ENCODE data around the gene CFAP299. TPM values are rescaled to one million over a fixed set of nuclear protein-coding genes. Genes with fewer than 3 reads are reported as not detected.

The CFAP299 gene
- total and polyA plus RNA-seq, 2 donors (not counting 1 experiment from before 2014, with no cell fraction given) = not detected

DNA sequence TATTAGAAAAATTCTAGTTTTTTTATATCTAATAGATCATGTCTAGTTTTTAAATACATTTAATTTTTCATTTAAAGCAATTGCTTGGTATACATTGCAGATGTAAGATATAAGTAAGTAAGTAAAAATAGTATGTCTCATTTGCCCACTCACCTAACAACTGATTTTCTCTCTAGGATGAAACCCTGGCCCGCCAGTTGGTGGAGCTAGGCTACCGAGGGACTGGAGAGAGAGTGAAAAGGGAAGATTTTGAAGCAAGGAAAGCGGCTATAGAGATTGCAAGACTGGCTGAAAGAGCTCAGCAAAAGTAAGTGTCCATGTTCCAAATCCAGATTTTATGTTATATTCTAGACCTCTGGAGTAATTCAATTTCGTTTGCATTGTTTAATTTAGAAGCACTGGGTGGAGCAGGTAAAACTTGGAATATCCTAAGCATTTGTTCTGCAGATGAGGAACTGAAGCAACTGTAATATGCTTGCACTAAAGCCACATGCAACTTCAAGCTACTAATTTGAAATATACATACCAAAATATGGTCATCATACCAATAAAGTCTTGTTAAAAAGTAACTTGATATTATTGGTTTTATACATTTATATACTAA lies 27.1 kb downstream of the CFAP299 start:
- 8% methylated on average over 2 of the region's 4 CpGs for WGBS (ENCODE audit: insufficient coverage)
- ATAC-seq (ENCODE audit: low read depth) = peak; percentile 51
- Histone ChIP-seq H3K27ac (ENCODE audit: low read length in 2 of 2) (no peak overlapping the region), H3K27me3 (replicated peaks in 1 of 4; ENCODE audit: control extremely low read depth in 1 of 4, control insufficient read depth in 3 of 4, insufficient read depth in 4 of 4, low read length in 3 of 4) (peaks cover 0 to 15% (median 6%) of the 10 kb centered on the region in 4 experiments), H3K36me3 (replicated peaks in 1 of 2; ENCODE audit: control extremely low read depth in 1 of 2, control insufficient read depth in 1 of 2, extremely low read depth in 1 of 2, insufficient read depth in 2 of 2, low read length in 1 of 2) (no peaks in the 10 kb centered on the region), H4K20me1 (ENCODE audit: control insufficient read depth, insufficient read depth, low read length, poor library complexity, severe bottlenecking) (no peaks in the 10 kb centered on the region), H3K9ac (ENCODE audit: low read length) (no peak overlapping the region), H2AFZ (ENCODE audit: insufficient read depth, low read depth, low read length, poor library complexity, severe bottlenecking) (no peak overlapping the region), H3K4me3 (ENCODE audit: control extremely low read depth in 1 of 5, extremely low read depth in 1 of 5, insufficient read depth in 1 of 5, low read depth in 2 of 5, low read length in 4 of 5) (no peak overlapping the region), H3K9me3 (ENCODE audit: control extremely low read depth in 1 of 3, control insufficient read depth in 2 of 3, insufficient read depth in 1 of 3, low read length in 2 of 3) (no peaks in the 10 kb centered on the region), H3K4me2 (replicated peaks; ENCODE audit: low read depth, low read length, poor library complexity, severe bottlenecking) (no peak overlapping the region), H3K79me2 (ENCODE audit: control insufficient read depth, insufficient read depth, low read length) (no peaks in the 10 kb centered on the region), H3K4me1 (ENCODE audit: control insufficient read depth in 2 of 2, insufficient read depth in 2 of 2, low read length in 2 of 2) (no peaks in the 10 kb centered on the region)
- peaks cover 26% of the 10 kb centered on the region for H3K27me3 Mint-ChIP-seq
- no peak overlapping the region for H3K27ac Mint-ChIP-seq
- intact Hi-C loops (cut with micrococcal nuclease) = loop anchor here (5.0 to 10.0 kb wide), 2 partner anchors 252 to 1840 kb away; no protein-coding TSS in a partner anchor
- TF ChIP-seq EZH2 (IDR thresholded peaks at IDR 0.05; ENCODE audit: borderline replicate concordance, insufficient read depth, low read depth, low read length, poor library complexity, severe bottlenecking) = no peak
- TF ChIP-seq, protein P1, sequence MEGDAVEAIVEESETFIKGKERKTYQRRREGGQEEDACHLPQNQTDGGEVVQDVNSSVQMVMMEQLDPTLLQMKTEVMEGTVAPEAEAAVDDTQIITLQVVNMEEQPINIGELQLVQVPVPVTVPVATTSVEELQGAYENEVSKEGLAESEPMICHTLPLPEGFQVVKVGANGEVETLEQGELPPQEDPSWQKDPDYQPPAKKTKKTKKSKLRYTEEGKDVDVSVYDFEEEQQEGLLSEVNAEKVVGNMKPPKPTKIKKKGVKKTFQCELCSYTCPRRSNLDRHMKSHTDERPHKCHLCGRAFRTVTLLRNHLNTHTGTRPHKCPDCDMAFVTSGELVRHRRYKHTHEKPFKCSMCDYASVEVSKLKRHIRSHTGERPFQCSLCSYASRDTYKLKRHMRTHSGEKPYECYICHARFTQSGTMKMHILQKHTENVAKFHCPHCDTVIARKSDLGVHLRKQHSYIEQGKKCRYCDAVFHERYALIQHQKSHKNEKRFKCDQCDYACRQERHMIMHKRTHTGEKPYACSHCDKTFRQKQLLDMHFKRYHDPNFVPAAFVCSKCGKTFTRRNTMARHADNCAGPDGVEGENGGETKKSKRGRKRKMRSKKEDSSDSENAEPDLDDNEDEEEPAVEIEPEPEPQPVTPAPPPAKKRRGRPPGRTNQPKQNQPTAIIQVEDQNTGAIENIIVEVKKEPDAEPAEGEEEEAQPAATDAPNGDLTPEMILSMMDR (IDR thresholded peaks at IDR 0.05) = peak; percentile 63
- ChIA-PET CTCF (interaction anchor here (0.5 to 6.4 kb wide), 23 partner anchors 9 to 1409 kb away, joined by 3 to 107 read pairs (median 5); partner anchors contain the start of gene BMP3), POLR2A (no interaction called here)
- peak; percentile 51 for DNase-seq
- no peaks in the 10 kb centered on the region for H3K9me3 Mint-ChIP-seq (ENCODE audit: insufficient read depth)
- H3K4me1 Mint-ChIP-seq = peaks cover 7% of the 10 kb centered on the region
- no peak overlapping the region for H3K4me3 Mint-ChIP-seq

DNA sequence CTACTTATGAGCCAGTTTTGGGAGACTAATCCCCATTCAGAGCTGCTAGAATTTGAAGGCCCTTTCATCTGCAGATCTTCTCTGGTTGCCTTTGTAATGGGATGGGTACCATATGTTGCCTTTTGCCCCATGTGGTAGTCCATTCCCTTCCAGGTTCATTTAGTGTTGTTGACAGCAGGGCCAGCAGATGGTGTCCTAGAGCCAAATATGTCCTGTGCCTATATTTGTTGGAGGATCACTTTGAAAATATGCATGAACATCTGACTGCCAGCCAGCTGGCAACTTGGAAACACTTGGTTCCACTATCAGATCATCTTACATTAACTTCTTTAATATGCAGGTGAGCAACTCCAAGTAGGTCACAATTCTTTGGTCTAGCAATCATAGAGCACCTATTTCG lies 30.4 kb downstream of the CFAP299 start:
- DNase-seq (peak; percentile 65), ATAC-seq (ENCODE audit: low read depth) (peak; percentile 67)
- Histone ChIP-seq H3K27me3 (replicated peaks in 1 of 4; ENCODE audit: control extremely low read depth in 1 of 4, control insufficient read depth in 3 of 4, insufficient read depth in 4 of 4, low read length in 3 of 4) (peaks cover 0 to under 1% (median under 1%) of the 10 kb centered on the region in 4 experiments), H3K36me3 (replicated peaks in 1 of 2; ENCODE audit: control extremely low read depth in 1 of 2, control insufficient read depth in 1 of 2, extremely low read depth in 1 of 2, insufficient read depth in 2 of 2, low read length in 1 of 2) (no peaks in the 10 kb centered on the region), H3K4me3 (ENCODE audit: control extremely low read depth in 1 of 5, extremely low read depth in 1 of 5, insufficient read depth in 1 of 5, low read depth in 2 of 5, low read length in 4 of 5) (no peak overlapping the region), H2AFZ (ENCODE audit: insufficient read depth, low read depth, low read length, poor library complexity, severe bottlenecking) (no peak overlapping the region), H3K9me3 (ENCODE audit: control extremely low read depth in 1 of 3, control insufficient read depth in 2 of 3, insufficient read depth in 1 of 3, low read length in 2 of 3) (peaks cover 0 to 6% (median 4%) of the 10 kb centered on the region in 3 donors), H3K4me2 (replicated peaks; ENCODE audit: low read depth, low read length, poor library complexity, severe bottlenecking) (no peak overlapping the region), H4K20me1 (ENCODE audit: control insufficient read depth, insufficient read depth, low read length, poor library complexity, severe bottlenecking) (no peaks in the 10 kb centered on the region), H3K79me2 (ENCODE audit: control insufficient read depth, insufficient read depth, low read length) (no peaks in the 10 kb centered on the region), H3K9ac (ENCODE audit: low read length) (no peak overlapping the region), H3K27ac (ENCODE audit: low read length in 2 of 2) (no peak overlapping the region), H3K4me1 (ENCODE audit: control insufficient read depth in 2 of 2, insufficient read depth in 2 of 2, low read length in 2 of 2) (no peaks in the 10 kb centered on the region)
- Mint-ChIP-seq H3K9me3 (ENCODE audit: insufficient read depth) (no peaks in the 10 kb centered on the region), H3K27me3 (no peaks in the 10 kb centered on the region), H3K4me3 (no peak overlapping the region), H3K27ac (no peak overlapping the region), H3K4me1 (peaks cover 7% of the 10 kb centered on the region)
- intact Hi-C loops (cut with micrococcal nuclease) = loop anchor here (1.0 to 10.0 kb wide), 4 partner anchors 249 to 686 kb away; no protein-coding TSS in a partner anchor
- TF ChIP-seq, protein P1 (IDR thresholded peaks at IDR 0.05) = peak; percentile 80
- TF ChIP-seq EZH2 (IDR thresholded peaks at IDR 0.05; ENCODE audit: borderline replicate concordance, insufficient read depth, low read depth, low read length, poor library complexity, severe bottlenecking) = no peak
- 20% methylated on average over 1 of the region's 1 CpG for WGBS (ENCODE audit: insufficient coverage)
- ChIA-PET POLR2A (no interaction called here), CTCF (interaction anchor here (0.8 to 3.2 kb wide), 19 partner anchors 12 to 985 kb away, joined by 3 to 54 read pairs (median 4); no protein-coding TSS in a partner anchor)
